NCI-H146 treated with DMSO at 0.1 percent for 48 hours (cell line): ENCODE measurements around the gene CHST6.
"Not testable (repeated sequence)": the region's sequence is repeated elsewhere in the genome, so short reads cannot be mapped to it uniquely, and the experiment has no call there.

Experiments
- DNase-seq: peaks from one replicate; lab custom pipeline; 2025; ENCODE audit not compliant: unreplicated experiment; lab: John Stamatoyannopoulos, UW

Gene CHST6

GRCh38 chr16:75495076-75495674 is at the start of gene CHST6:
Gene CHST6, minus strand, starts transcription at chr16:75495441. Its CDS starts 15,613 bp downstream, at chr16:75479828.
- no peak for DNase-seq

- not testable (repeated sequence) for DNase-seq
Measured at GRCh38 chr16:75542462-75542861, 47.2 kb upstream of the CHST6 start.

GRCh38 chr16:75541236-75541635 is 46.0 kb upstream of the CHST6 start:
- no peak for DNase-seq

- not testable (repeated sequence) for DNase-seq
Measured at GRCh38 chr16:75538882-75539565, 43.8 kb upstream of the CHST6 start.

- DNase-seq = no peak
Measured at GRCh38 chr16:75537776-75538175, 42.5 kb upstream of the CHST6 start.

GRCh38 chr16:75535901-75536300 is 40.7 kb upstream of the CHST6 start, which contains the start of gene CHST5:
Gene CHST5, minus strand, starts transcription at chr16:75536108. Its CDS starts 5,724 bp downstream, at chr16:75530384.
- DNase-seq = no peak

GRCh38 chr16:75535211-75535843 is 40.1 kb upstream of the CHST6 start:
- no peak for DNase-seq

- DNase-seq = no peak
Measured at GRCh38 chr16:75534560-75535205, 39.4 kb upstream of the CHST6 start.

GRCh38 chr16:75532791-75533190 is 37.5 kb upstream of the CHST6 start:
- DNase-seq = no peak

- no peak for DNase-seq
Measured at GRCh38 chr16:75532142-75532765, 37.0 kb upstream of the CHST6 start.

- no peak for DNase-seq
Measured at GRCh38 chr16:75529959-75530358, 34.7 kb upstream of the CHST6 start.

GRCh38 chr16:75529056-75529905 is 34.0 kb upstream of the CHST6 start:
- DNase-seq = no peak

GRCh38 chr16:75527825-75528299 is 32.6 kb upstream of the CHST6 start:
- no peak for DNase-seq

- no peak for DNase-seq
Measured at GRCh38 chr16:75526032-75526790, 31.0 kb upstream of the CHST6 start.

GRCh38 chr16:75519175-75519574 is 23.9 kb upstream of the CHST6 start:
- DNase-seq = no peak

- not testable (repeated sequence) for DNase-seq
Measured at GRCh38 chr16:75516189-75516966, 21.1 kb upstream of the CHST6 start.

- no peak for DNase-seq
Measured at GRCh38 chr16:75514296-75514695, 19.1 kb upstream of the CHST6 start.

GRCh38 chr16:75506574-75506973 is 11.3 kb upstream of the CHST6 start:
- DNase-seq = no peak

- no peak for DNase-seq
Measured at GRCh38 chr16:75506107-75506506, 10.9 kb upstream of the CHST6 start.
